Smooth muscle cell (in vitro differentiated cells): ENCODE data around the gene NACA2. TPM values are rescaled to one million over a fixed set of nuclear protein-coding genes. Genes with fewer than 3 reads are reported as not detected.

Experiments used
- DNase-seq: peaks from one replicate; lab custom pipeline; 2025; ENCODE audit not compliant: unreplicated experiment; lab: John Stamatoyannopoulos, UW
- H2AFZ ChIP-seq: fragments of 200-600 bp; sonication (generic); 2 replicates; pipeline ENCODE4 v1.6.0; 2016; ENCODE audit warnings: antibody characterized with exemption, low read depth, mild to moderate bottlenecking
- H3F3A ChIP-seq: fragments of 200-600 bp; sonication (generic); 2 replicates; pipeline ENCODE4 v1.6.0; 2017; ENCODE audit warnings: antibody characterized with exemption, low read depth
- H3K27ac ChIP-seq: fragments of 200-600 bp; sonication (generic); 2 replicates; pipeline ENCODE4 v1.5.1; 2016; ENCODE audit warnings: low read depth, mild to moderate bottlenecking
- H3K27me3 ChIP-seq: fragments of 200-600 bp; sonication (generic); 2 replicates; pipeline ENCODE4 v1.6.1; 2016; ENCODE audit warnings: low read depth, mild to moderate bottlenecking
- H3K36me3 ChIP-seq: fragments of 200-600 bp; sonication (generic); 2 replicates; pipeline ENCODE4 v1.5.1; 2016; ENCODE audit warnings: low read depth
- H3K4me1 ChIP-seq: fragments of 200-600 bp; sonication (generic); 2 replicates; pipeline ENCODE4 v1.5.1; 2016; ENCODE audit warnings: low read depth
- H3K4me2 ChIP-seq: fragments of 200-600 bp; sonication (generic); 2 replicates; pipeline ENCODE4 v1.6.0; 2016; ENCODE audit warnings: mild to moderate bottlenecking
- H3K4me3 ChIP-seq: fragments of 200-600 bp; sonication (generic); 2 replicates; pipeline ENCODE4 v1.5.1; 2016; ENCODE audit warnings: mild to moderate bottlenecking
- H3K79me2 ChIP-seq: fragments of 200-600 bp; sonication (generic); 2 replicates; pipeline ENCODE4 v1.6.0; 2016; ENCODE audit warnings: low read depth, mild to moderate bottlenecking
- H3K9ac ChIP-seq: fragments of 200-600 bp; sonication (generic); 2 replicates; pipeline ENCODE4 v1.6.0; 2016; ENCODE audit warnings: low read depth
- H3K9me3 ChIP-seq: fragments of 200-600 bp; sonication (generic); replicated peaks from 2 replicates; pipeline ENCODE4 v1.5.1; 2016; ENCODE audit warnings: low read depth
- H4K20me1 ChIP-seq: fragments of 200-600 bp; sonication (generic); 2 replicates; pipeline ENCODE4 v1.6.0; 2016; ENCODE audit warnings: low read depth
- CTCF ChIP-seq: fragments of 200-600 bp; sonication (generic); IDR thresholded peaks from 2 replicates; pipeline ENCODE4 v1.5.1; 2017; ENCODE audit warnings: borderline replicate concordance, mild to moderate bottlenecking, antibody characterized with exemption; ENCODE audit not compliant: insufficient read depth, poor library complexity, severe bottlenecking
- WGBS: methylation state at CpG from one replicate; pipeline ENCODE4 v1.1.7; 2016; ENCODE audit warnings: low lambda C conversion rate; 5-methylcytosine and 5-hydroxymethylcytosine counted together
- polyA plus RNA-seq: library from polyadenylated mRNA; unstranded; fragments of >200 nt; fragmentation: Nextera tagmentation; extraction: Ambion mirVana; gene quantifications from 2 replicates; pipeline ENCODE4 v1.2.1, GENCODE V29; 2016
- total RNA-seq: library from RNA; depleted of rRNA; stranded (reverse); fragments of >200 nt; gene quantifications from 2 replicates; pipeline ENCODE4 v1.2.3, GENCODE V29; 2014

The NACA2 gene
- total and polyA plus RNA-seq, 2 experiments from 2014 or later = not detected

- 73% methylated on average over 2 of the region's 2 CpGs for WGBS
- no peak overlapping the region for H3K4me2 ChIP-seq
- no peaks in the 10 kb centered on the region for H3K27me3 ChIP-seq
These were observed 7.0 kb upstream of the NACA2 start for GRCh38 chr17:61598014-61598413.

GRCh38 chr17:61597607-61598006 lies 6.6 kb upstream of the NACA2 start:
- no peaks in the 10 kb centered on the region for H3K27me3 ChIP-seq
- no peak overlapping the region for H3K9ac ChIP-seq
- no peak overlapping the region for H3K4me2 ChIP-seq
- H4K20me1 ChIP-seq = no peaks in the 10 kb centered on the region
- no peaks in the 10 kb centered on the region for H3K36me3 ChIP-seq
- no peak for DNase-seq
- no peaks in the 10 kb centered on the region for H3F3A ChIP-seq
- no peak overlapping the region for H3K4me3 ChIP-seq
- H2AFZ ChIP-seq = no peak overlapping the region
- no peaks in the 10 kb centered on the region for H3K79me2 ChIP-seq
- H3K9me3 ChIP-seq = no peaks in the 10 kb centered on the region
- WGBS = 87% methylated on average over 3 of the region's 3 CpGs
- H3K27ac ChIP-seq = no peak overlapping the region
- no peaks in the 10 kb centered on the region for H3K4me1 ChIP-seq
- no peak for TF ChIP-seq CTCF

More at GRCh38 chr17:61598014-61598413, 7.0 kb upstream of the NACA2 start:
- no peaks in the 10 kb centered on the region for H3K79me2 ChIP-seq
- no peaks in the 10 kb centered on the region for H3K9me3 ChIP-seq
- H3K4me1 ChIP-seq = no peaks in the 10 kb centered on the region
- no peak overlapping the region for H3K27ac ChIP-seq
- no peak for DNase-seq
- H3F3A ChIP-seq = no peaks in the 10 kb centered on the region
- no peak for TF ChIP-seq CTCF
- H3K4me3 ChIP-seq = no peak overlapping the region
- H3K9ac ChIP-seq = no peak overlapping the region
- H4K20me1 ChIP-seq = no peaks in the 10 kb centered on the region
- H3K36me3 ChIP-seq = no peaks in the 10 kb centered on the region
- H2AFZ ChIP-seq = no peak overlapping the region

GRCh38 chr17:61595418-61596186 lies 4.6 kb upstream of the NACA2 start:
- no peaks in the 10 kb centered on the region for H3K27me3 ChIP-seq
- H3K9ac ChIP-seq = no peak overlapping the region
- peak overlapping the region; percentile 61 for H2AFZ ChIP-seq
- no peak for TF ChIP-seq CTCF
- H3K9me3 ChIP-seq = no peaks in the 10 kb centered on the region
- no peak overlapping the region for H3K27ac ChIP-seq
- H3K4me3 ChIP-seq = no peak overlapping the region
- H3K79me2 ChIP-seq = no peaks in the 10 kb centered on the region
- H4K20me1 ChIP-seq = no peaks in the 10 kb centered on the region
- no peaks in the 10 kb centered on the region for H3F3A ChIP-seq
- no peaks in the 10 kb centered on the region for H3K36me3 ChIP-seq
- WGBS = 74% methylated on average over 7 of the region's 7 CpGs
- peak overlapping the region; percentile 53 for H3K4me2 ChIP-seq
- no peaks in the 10 kb centered on the region for H3K4me1 ChIP-seq
- DNase-seq = no peak
